ENCODE measurements around the gene LYAR. TPM values are rescaled to one million over a fixed set of nuclear protein-coding genes. Genes with fewer than 3 reads are reported as not detected.

LYAR gene
- total RNA-seq, 6 experiments from 2014 or later, result 11.9 to 19.3 (median 15.7) TPM

- TF ChIP-seq, protein P1, sequence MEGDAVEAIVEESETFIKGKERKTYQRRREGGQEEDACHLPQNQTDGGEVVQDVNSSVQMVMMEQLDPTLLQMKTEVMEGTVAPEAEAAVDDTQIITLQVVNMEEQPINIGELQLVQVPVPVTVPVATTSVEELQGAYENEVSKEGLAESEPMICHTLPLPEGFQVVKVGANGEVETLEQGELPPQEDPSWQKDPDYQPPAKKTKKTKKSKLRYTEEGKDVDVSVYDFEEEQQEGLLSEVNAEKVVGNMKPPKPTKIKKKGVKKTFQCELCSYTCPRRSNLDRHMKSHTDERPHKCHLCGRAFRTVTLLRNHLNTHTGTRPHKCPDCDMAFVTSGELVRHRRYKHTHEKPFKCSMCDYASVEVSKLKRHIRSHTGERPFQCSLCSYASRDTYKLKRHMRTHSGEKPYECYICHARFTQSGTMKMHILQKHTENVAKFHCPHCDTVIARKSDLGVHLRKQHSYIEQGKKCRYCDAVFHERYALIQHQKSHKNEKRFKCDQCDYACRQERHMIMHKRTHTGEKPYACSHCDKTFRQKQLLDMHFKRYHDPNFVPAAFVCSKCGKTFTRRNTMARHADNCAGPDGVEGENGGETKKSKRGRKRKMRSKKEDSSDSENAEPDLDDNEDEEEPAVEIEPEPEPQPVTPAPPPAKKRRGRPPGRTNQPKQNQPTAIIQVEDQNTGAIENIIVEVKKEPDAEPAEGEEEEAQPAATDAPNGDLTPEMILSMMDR (IDR thresholded peaks at IDR 0.05), result no peak
- Mint-ChIP-seq H3K4me3 (no peak overlapping the region), H3K27ac (no peak overlapping the region), H3K36me3 (ENCODE audit: low read depth) (peaks cover 18% of the 10 kb centered on the region), H3K4me1 (ENCODE audit: low read depth) (no peaks in the 10 kb centered on the region), H3K27me3 (ENCODE audit: insufficient read depth) (peaks cover 6% of the 10 kb centered on the region), H3K9me3 (peaks cover 23% of the 10 kb centered on the region)
- DNase-seq, result no peak
These were observed 56.3 kb downstream of the LYAR start for GRCh38 chr4:4233610-4234009.

- Mint-ChIP-seq H3K4me1 (ENCODE audit: low read depth) (peaks cover 5% of the 10 kb centered on the region; the same call in 1 of the 2 replicates), H3K27ac (no peak overlapping the region), H3K4me3 (no peak overlapping the region), H3K27me3 (ENCODE audit: insufficient read depth) (peaks cover 43% of the 10 kb centered on the region), H3K36me3 (ENCODE audit: low read depth) (no peaks in the 10 kb centered on the region), H3K9me3 (peaks cover 7% of the 10 kb centered on the region)
- no peak for DNase-seq
- TF ChIP-seq, protein P1 (IDR thresholded peaks at IDR 0.05), result no peak
These were observed 61.6 kb downstream of the LYAR start for GRCh38 chr4:4228356-4228668.

GRCh38 chr4:4227510-4228355 lies 62.2 kb downstream of the LYAR start:
- peaks cover 47% of the 10 kb centered on the region for H3K27me3 Mint-ChIP-seq (ENCODE audit: insufficient read depth)
- H3K4me3 Mint-ChIP-seq, result no peak overlapping the region
- H3K27ac Mint-ChIP-seq, result no peak overlapping the region
- DNase-seq, result no peak
- peaks cover 5% of the 10 kb centered on the region; the same call in 1 of the 2 replicates for H3K4me1 Mint-ChIP-seq (ENCODE audit: low read depth)
- no peaks in the 10 kb centered on the region for H3K36me3 Mint-ChIP-seq (ENCODE audit: low read depth)
- H3K9me3 Mint-ChIP-seq, result peaks cover 2% of the 10 kb centered on the region
- TF ChIP-seq, protein P1 (IDR thresholded peaks at IDR 0.05), result no peak

DNA sequence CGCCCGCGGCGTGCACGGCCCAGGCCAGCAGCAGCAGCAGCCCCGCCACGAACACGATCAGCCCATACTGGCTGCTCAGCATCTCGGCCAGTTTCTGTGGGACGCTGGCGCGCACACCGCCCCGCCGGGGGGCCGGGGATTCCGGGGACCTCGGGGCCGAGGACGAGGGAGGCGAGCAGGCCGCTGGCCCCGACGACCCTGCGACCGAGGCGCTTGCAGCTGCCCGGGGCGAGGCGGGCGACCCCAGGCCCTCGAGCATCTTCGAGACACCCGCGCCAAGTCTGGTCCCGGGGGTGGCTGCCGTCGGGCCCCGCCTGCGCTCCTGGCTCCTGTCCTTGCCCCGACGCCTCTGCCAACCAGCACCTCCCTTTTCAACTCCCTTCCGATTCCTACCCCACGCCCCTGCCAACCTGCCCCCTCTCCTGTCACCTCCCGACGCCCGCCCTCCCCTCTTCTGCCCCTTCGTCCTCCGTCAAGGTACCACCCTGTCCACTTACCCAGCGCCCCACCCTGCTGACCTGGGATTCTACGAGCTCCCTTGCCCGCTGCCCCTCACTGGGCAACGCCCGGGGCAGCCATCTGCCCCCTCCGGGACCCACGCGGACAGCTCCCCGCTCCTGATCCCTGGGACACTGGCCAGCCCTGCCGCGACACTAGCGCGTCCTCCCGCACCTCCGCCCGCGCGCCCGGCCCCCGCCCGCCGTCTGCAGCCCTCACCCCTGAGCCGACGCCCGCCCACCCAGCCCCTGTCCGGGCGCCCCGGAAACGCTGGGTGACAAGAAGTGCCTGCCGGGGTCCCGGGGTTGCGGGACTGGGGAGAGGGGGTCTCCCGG lies 63.1 kb downstream of the LYAR start, which contains the start of gene OTOP1:
Gene OTOP1 (minus strand): TSS at position 324 of the 833 bp plus-strand sequence. CDS start 65 bp downstream, at position 259.
- Mint-ChIP-seq H3K36me3 (ENCODE audit: low read depth) (no peaks in the 10 kb centered on the region), H3K9me3 (no peaks in the 10 kb centered on the region), H3K4me3 (no peak within 1 kb of the TSS; the same call in 1 of the 2 replicates), H3K4me1 (ENCODE audit: low read depth) (peaks cover 5% of the 10 kb centered on the region; the same call in 1 of the 2 replicates), H3K27me3 (ENCODE audit: insufficient read depth) (peaks cover 51% of the 10 kb centered on the region), H3K27ac (no peak within 1 kb of the TSS)
- TF ChIP-seq, protein P1 (IDR thresholded peaks at IDR 0.05), result no peak
- DNase-seq, result no peak

- H3K4me3 Mint-ChIP-seq, result no peak overlapping the region; the same call in 1 of the 2 replicates
- DNase-seq, result no peak
- peaks cover 51% of the 10 kb centered on the region for H3K27me3 Mint-ChIP-seq (ENCODE audit: insufficient read depth)
- TF ChIP-seq, protein P1 (IDR thresholded peaks at IDR 0.05), result no peak
- H3K27ac Mint-ChIP-seq, result no peak overlapping the region
- H3K36me3 Mint-ChIP-seq (ENCODE audit: low read depth), result no peaks in the 10 kb centered on the region
- H3K4me1 Mint-ChIP-seq (ENCODE audit: low read depth), result peaks cover 5% of the 10 kb centered on the region; the same call in 1 of the 2 replicates
- H3K9me3 Mint-ChIP-seq, result no peaks in the 10 kb centered on the region
These were observed 63.9 kb downstream of the LYAR start for GRCh38 chr4:4225915-4226605.

Data from HFFc6 (cell line).